Psoas muscle (tissue), 8 donors: ENCODE measurements around the gene EEFSEC. TPM values are rescaled to one million over a fixed set of nuclear protein-coding genes. Genes with fewer than 3 reads are reported as not detected.

Experiments used
- ATAC-seq, 4 donors: fragments of 200-7000 bp; cut with Tn5 transposase; one replicate each; pipeline ENCODE4 v1.9.1; 2020; ENCODE audit warnings: moderate library complexity in 3 of 4, mild to moderate bottlenecking in 2 of 4
- DNase-seq, 2 donors: peaks; one replicate each; pipeline ENCODE4 v3.0.0-alpha.2; 2020
- H3K27ac ChIP-seq: fragments of 200-600 bp; one replicate; pipeline ENCODE4 v1.8.0; 2022
- H3K27me3 ChIP-seq, 3 donors: fragments of 200-600 bp in 1 of 3; one replicate each; pipeline versions ENCODE4 v1.6.1 to v1.8.0; 2013 to 2022; ENCODE audit warnings: low read length in 2 of 3, mild to moderate bottlenecking in 2 of 3, moderate library complexity in 1 of 3; ENCODE audit not compliant: insufficient read depth in 3 of 3
- H3K36me3 ChIP-seq, 2 donors: fragments of 200-600 bp in 1 of 2; one replicate each; pipeline versions ENCODE4 v1.6.1 to v1.8.0; 2013 to 2022; ENCODE audit warnings: low read depth in 1 of 2, mild to moderate bottlenecking in 1 of 2, moderate library complexity in 1 of 2; ENCODE audit not compliant: insufficient read depth in 1 of 2
- H3K4me1 ChIP-seq: fragments of 200-600 bp; one replicate; pipeline ENCODE4 v1.8.0; 2022
- H3K4me3 ChIP-seq: fragments of 200-600 bp; one replicate; pipeline ENCODE4 v1.8.0; 2022; ENCODE audit warnings: mild to moderate bottlenecking
- H3K9me3 ChIP-seq: fragments of 200-600 bp; one replicate; pipeline ENCODE4 v1.8.0; 2022
- CTCF ChIP-seq: fragments of 200-600 bp; IDR thresholded peaks from one replicate; pipeline ENCODE4 v1.8.0; 2022; ENCODE audit warnings: antibody characterized with exemption
- WGBS, 3 donors: extraction: QIAGEN DNeasy Blood & Tissue Kit; methylation state at CpG; one replicate each; pipeline versions ENCODE4 v1.1.6 to v1.1.7; 2013; 5-methylcytosine and 5-hydroxymethylcytosine counted together
- intact Hi-C, 2 donors: fragments of 100-400 bp; cut with DNase I; formaldehyde crosslinking; loops; one replicate each; pipeline versions ENCODE4 v1.11.0 to v1.14.2; 2022
- polyA plus RNA-seq, 3 donors: library from polyadenylated mRNA; stranded (reverse); fragments of 200-250 nt; gene quantifications; one replicate each; pipeline ENCODE4 v1.2.3, GENCODE V29; 2013
- total RNA-seq, 4 donors: library from RNA; stranded (reverse); fragmentation: NEBNext Ultra II Directional in 2 of 4; extraction: Animal tissue kit (Norgen Biotek cat#: 25700) in 2 of 4; gene quantifications; one replicate each; pipeline versions ENCODE4 v1.2.1 to v1.2.4, GENCODE V29; 2021 to 2023
- donor health status: healthy with polysubstance abuse.
- donor health status: DM: no; HTN: no; CAD: no; lungs with moderate emphysema.
- donor health status: Bipolar disorder and iron deficiency.
- donor health status: healthy.
- donor health status: DM: yes; HTN: yes; CAD: no.
- donor health status: DM: no; HTN: no; CAD: no.
- donor health status: DM: no; HTN: no; CAD: no.
- donor health status: DM: yes; HTN: yes; CAD: no.

The EEFSEC gene
- total and polyA plus RNA-seq, 7 donors: 10.7 to 18.9 (median 14.0) TPM

- 84 to 89% (median 85%) methylated on average over 9 of the region's 9 CpGs for WGBS, 3 donors
- DNase-seq: no peak
- TF ChIP-seq CTCF: no peak
These were observed 39.2 kb upstream of the EEFSEC start for GRCh38 chr3:128113817-128114794.

GRCh38 chr3:128122013-128122412, 31.3 kb upstream of the EEFSEC start:
- peaks cover 0 to 16% of the 10 kb centered on the region in 2 donors for H3K36me3 ChIP-seq
- H3K27ac ChIP-seq: no peak overlapping the region
- TF ChIP-seq CTCF: no peak
- intact Hi-C loops: loop anchor here in 1 of 2 donors (5.0 kb wide), 1 partner anchor 45 kb away; no protein-coding TSS in a partner anchor
- H3K27me3 ChIP-seq: no peaks in the 10 kb centered on the region
- WGBS, 3 donors: 91 to 98% (median 92%) methylated on average over 1 of the region's 1 CpG
- ATAC-seq (no peak), DNase-seq (no peak)
- no peaks in the 10 kb centered on the region for H3K9me3 ChIP-seq
- peaks cover 13% of the 10 kb centered on the region for H3K4me1 ChIP-seq
- peak overlapping the region; percentile 89 for H3K4me3 ChIP-seq

More at GRCh38 chr3:128113817-128114794, 39.2 kb upstream of the EEFSEC start:
- intact Hi-C loops: no loop called here
- no peaks in the 10 kb centered on the region for H3K9me3 ChIP-seq
- H3K27ac ChIP-seq: no peak overlapping the region
- H3K36me3 ChIP-seq: peaks cover 7 to 69% of the 10 kb centered on the region in 2 donors
- no peaks in the 10 kb centered on the region for H3K27me3 ChIP-seq
- no peaks in the 10 kb centered on the region for H3K4me1 ChIP-seq
- no peak overlapping the region for H3K4me3 ChIP-seq
- ATAC-seq: no peak

GRCh38 chr3:128123156-128123537, 30.1 kb upstream of the EEFSEC start:
- ATAC-seq: peak in 1 of 4 donors; percentile 1
- Histone ChIP-seq H3K27ac (peak overlapping the region; percentile 67), H3K27me3 (no peaks in the 10 kb centered on the region), H3K36me3 (peaks cover 0 to 8% of the 10 kb centered on the region in 2 donors), H3K4me1 (peaks cover 13% of the 10 kb centered on the region), H3K9me3 (no peaks in the 10 kb centered on the region), H3K4me3 (peak overlapping the region; percentile 89)
- DNase-seq: no peak
- intact Hi-C loops: loop anchor here in 1 of 2 donors (5.0 kb wide), 1 partner anchor 46 kb away; no protein-coding TSS in a partner anchor
- WGBS, 3 donors: 1 to 2% (median 2%) methylated on average over 22 of the region's 22 CpGs
- no peak for TF ChIP-seq CTCF

GRCh38 chr3:128123538-128124368, 29.5 kb upstream of the EEFSEC start, which contains the start of gene RUVBL1:
Gene RUVBL1 (minus strand): TSS chr3:128123812. CDS start chr3:128123724, 88 bp downstream.
- H3K36me3 ChIP-seq: peaks cover 0 to 2% of the 10 kb centered on the region in 2 donors
- intact Hi-C loops: loop anchor here in 1 of 2 donors (5.0 kb wide), 1 partner anchor 46 kb away; no protein-coding TSS in a partner anchor
- no peaks in the 10 kb centered on the region for H3K9me3 ChIP-seq
- DNase-seq (peak; percentile 98 to 99), ATAC-seq (peak; percentile 99 to 100 (median 100))
- 2 to 3% (median 3%) methylated on average over 45 to 47 of the region's 47 CpGs for WGBS, 3 donors
- H3K4me3 ChIP-seq: peak within 1 kb of the TSS; percentile 89
- H3K27ac ChIP-seq: peak within 1 kb of the TSS; percentile 73
- no peak for TF ChIP-seq CTCF
- H3K4me1 ChIP-seq: peaks cover 13% of the 10 kb centered on the region
- no peaks in the 10 kb centered on the region for H3K27me3 ChIP-seq
